H1 (cell line): ENCODE data around the gene METRN. TPM values are rescaled to one million over a fixed set of nuclear protein-coding genes. Genes with fewer than 3 reads are reported as not detected.

Source experiments
- CTCF ChIA-PET: fragments of 300-600 bp; sonication (Branson Sonifier 250); formaldehyde crosslinking; loops from one replicate; lab custom pipeline; 2021; ENCODE audit not compliant: partially characterized antibody; lab: Charles Lee
- POLR2A ChIA-PET: fragments of 300-600 bp; sonication (Branson Sonifier 250); formaldehyde crosslinking; loops from one replicate; lab custom pipeline; 2021; ENCODE audit warnings: inconsistent platforms; ENCODE audit not compliant: partially characterized antibody; lab: Charles Lee
- DNase-seq, 2 experiments: peaks; one replicate each; pipeline versions ENCODE4 v3.0.0 to v3.0.0-alpha.2; 2010 to 2022; ENCODE audit warnings: low spot score in 2 of 2, low read depth in 1 of 2, mixed read lengths in 1 of 2
- FAIRE-seq: peaks from 2 replicates; lab custom pipeline; 2011; peaks lifted over from hg19 to GRCh38; lab: Jason Lieb, UNC
- H2AFZ ChIP-seq: 2 replicates; pipeline ENCODE4 v1.8.1; 2012; ENCODE audit warnings: low read length, inconsistent platforms
- H2AK5ac ChIP-seq: 2 replicates; pipeline ENCODE4 v1.6.1; 2013; ENCODE audit warnings: low read depth, low read length
- H2BK120ac ChIP-seq: replicated peaks from 2 replicates; pipeline ENCODE3; 2013; ENCODE audit warnings: low read depth, low read length, inconsistent platforms
- H2BK12ac ChIP-seq: 2 replicates; pipeline ENCODE4 v1.6.1; 2013; ENCODE audit warnings: low read depth, low read length
- H2BK15ac ChIP-seq: 2 replicates; pipeline ENCODE4 v1.6.1; 2013; ENCODE audit warnings: low read length
- H2BK20ac ChIP-seq: 2 replicates; pipeline ENCODE4 v1.6.1; 2013; ENCODE audit warnings: low read length
- H2BK5ac ChIP-seq: 2 replicates; pipeline ENCODE4 v1.6.1; 2013; ENCODE audit warnings: low read depth, low read length
- H3K14ac ChIP-seq: 2 replicates; pipeline ENCODE4 v1.6.1; 2013; ENCODE audit warnings: inconsistent platforms; ENCODE audit not compliant: insufficient read length
- H3K18ac ChIP-seq: 2 replicates; pipeline ENCODE4 v1.6.1; 2013; ENCODE audit warnings: low read length; ENCODE audit errors: extremely low read depth
- H3K23ac ChIP-seq: 2 replicates; pipeline ENCODE4 v1.6.1; 2013; ENCODE audit warnings: inconsistent platforms; ENCODE audit not compliant: insufficient read length
- H3K23me2 ChIP-seq: 2 replicates; pipeline ENCODE4 v1.6.1; 2013; ENCODE audit warnings: low read depth, low read length
- H3K27ac ChIP-seq: 2 replicates; pipeline ENCODE4 v1.6.1; 2011; ENCODE audit warnings: low read depth, low read length, inconsistent platforms
- H3K27me3 ChIP-seq, 4 experiments: replicated peaks in 1 of 4; 1 replicate in 1 of 4; 2 replicates in 3 of 4; pipeline versions ENCODE4 v1.6.1 to v1.8.1; 2011 to 2013; ENCODE audit warnings: low read length in 3 of 4, mild to moderate bottlenecking in 3 of 4, inconsistent platforms in 2 of 4, mixed read lengths in 2 of 4, moderate library complexity in 1 of 4; ENCODE audit not compliant: control insufficient read depth in 3 of 4, insufficient read depth in 3 of 4; ENCODE audit errors: extremely low read depth in 1 of 4
- H3K36me3 ChIP-seq, 4 experiments: 2 replicates each; pipeline versions ENCODE4 v1.6.1 to v1.8.1; 2011 to 2013; ENCODE audit warnings: mild to moderate bottlenecking in 4 of 4, low read length in 3 of 4, moderate library complexity in 2 of 4, control low read depth in 1 of 4, inconsistent platforms in 1 of 4; ENCODE audit not compliant: insufficient read depth in 4 of 4, control insufficient read depth in 2 of 4
- H3K4ac ChIP-seq: replicated peaks from 2 replicates; pipeline ENCODE3; 2013; ENCODE audit warnings: low read length, low read depth, mixed read lengths, inconsistent platforms; ENCODE audit not compliant: insufficient read length
- H3K4me1 ChIP-seq, 4 experiments: replicated peaks in 1 of 4; 1 replicate in 1 of 4; 2 replicates in 3 of 4; pipeline versions ENCODE4 v1.6.1 to v1.8.1; 2011 to 2013; ENCODE audit warnings: low read length in 3 of 4, inconsistent platforms in 2 of 4, mixed read lengths in 1 of 4; ENCODE audit not compliant: insufficient read depth in 4 of 4, control insufficient read depth in 3 of 4
- H3K4me2 ChIP-seq, 2 experiments: 2 replicates each; pipeline versions ENCODE4 v1.6.1 to v1.8.1; 2011 to 2013; ENCODE audit warnings: low read depth in 2 of 2, low read length in 2 of 2, control low read depth in 1 of 2, inconsistent platforms in 1 of 2, mild to moderate bottlenecking in 1 of 2; ENCODE audit not compliant: insufficient read depth in 1 of 2
- H3K4me3 ChIP-seq, 4 experiments: fragments of 200-600, 300-600 bp in 1 of 4; sonication (generic), shearing (Covaris generic), sonication (Bioruptor Twin) in 1 of 4; 2 replicates each; pipeline versions ENCODE4 v1.5.1 to v1.8.1; 2011 to 2016; ENCODE audit warnings: low read length in 4 of 4, low read depth in 3 of 4, control low read depth in 2 of 4, inconsistent platforms in 2 of 4, mild to moderate bottlenecking in 2 of 4, mixed read lengths in 1 of 4, moderate library complexity in 1 of 4; ENCODE audit not compliant: insufficient read depth in 2 of 4; ENCODE audit errors: extremely low read depth in 1 of 4
- H3K56ac ChIP-seq: replicated peaks from 2 replicates; pipeline ENCODE3; 2013; ENCODE audit warnings: low read depth, mild to moderate bottlenecking, mixed read lengths, low read length, inconsistent platforms; ENCODE audit not compliant: insufficient read length
- H3K79me1 ChIP-seq: 2 replicates; pipeline ENCODE4 v1.6.1; 2013; ENCODE audit warnings: low read depth, low read length, control low read depth
- H3K79me2 ChIP-seq, 2 experiments: 2 replicates each; pipeline versions ENCODE4 v1.6.1 to v1.8.1; 2012 to 2013; ENCODE audit warnings: low read length in 2 of 2, mild to moderate bottlenecking in 2 of 2, inconsistent platforms in 1 of 2; ENCODE audit not compliant: insufficient read depth in 2 of 2, control insufficient read depth in 1 of 2
- H3K9ac ChIP-seq, 4 experiments: replicated peaks in 1 of 4; 1 replicate in 1 of 4; 2 replicates in 3 of 4; pipeline versions ENCODE4 v1.6.1 to v1.8.1; 2011 to 2013; ENCODE audit warnings: low read depth in 3 of 4, low read length in 3 of 4, control low read depth in 2 of 4, mild to moderate bottlenecking in 2 of 4, moderate library complexity in 2 of 4, inconsistent platforms in 1 of 4; ENCODE audit errors: extremely low read depth in 1 of 4
- H3K9me3 ChIP-seq, 2 experiments: 2 replicates each; pipeline versions ENCODE4 v1.6.1 to v1.8.1; 2012 to 2013; ENCODE audit warnings: mild to moderate bottlenecking in 2 of 2, moderate library complexity in 2 of 2, control low read depth in 1 of 2, inconsistent platforms in 1 of 2, low read depth in 1 of 2, low read length in 1 of 2, mixed read lengths in 1 of 2; ENCODE audit not compliant: insufficient read depth in 2 of 2
- H4K20me1 ChIP-seq, 2 experiments: replicated peaks in 1 of 2; 2 replicates each; pipeline versions ENCODE3 to v1.8.1; 2011 to 2013; ENCODE audit warnings: inconsistent platforms in 2 of 2, low read length in 2 of 2, mild to moderate bottlenecking in 1 of 2; ENCODE audit not compliant: insufficient read depth in 2 of 2, control insufficient read depth in 1 of 2
- H4K5ac ChIP-seq: 2 replicates; pipeline ENCODE4 v1.6.1; 2013; ENCODE audit warnings: low read length, low read depth, mixed read lengths, inconsistent platforms; ENCODE audit not compliant: insufficient read length
- H4K8ac ChIP-seq: 2 replicates; pipeline ENCODE4 v1.8.0; 2013; ENCODE audit warnings: mild to moderate bottlenecking, moderate library complexity, low read length, inconsistent platforms; ENCODE audit not compliant: insufficient read depth; ENCODE audit errors: extremely low read depth
- H4K91ac ChIP-seq: replicated peaks from 2 replicates; pipeline ENCODE3; 2013; ENCODE audit warnings: low read length, mixed read lengths, inconsistent platforms; ENCODE audit not compliant: insufficient read length
- BACH1 ChIP-seq: IDR thresholded peaks from 2 replicates; pipeline ENCODE4 v1.6.1; 2012; ENCODE audit warnings: low read length, improper control_type of control experiment
- CBX8 ChIP-seq: fragments of 300-800, 300-1000 bp; sonication (generic); IDR thresholded peaks from 2 replicates; pipeline ENCODE4 v1.7.1; 2016; ENCODE audit warnings: low read depth, low read length, borderline replicate concordance
- CEBPB ChIP-seq: IDR thresholded peaks from 2 replicates; pipeline ENCODE4 v1.6.1; 2012; ENCODE audit warnings: low read depth, low read length
- CREB1 ChIP-seq: IDR thresholded peaks from 2 replicates; pipeline ENCODE4 v1.6.1; 2012; ENCODE audit warnings: inconsistent platforms
- EZH2 ChIP-seq: fragments of 200-600 bp; sonication (generic); IDR thresholded peaks from 2 replicates; pipeline ENCODE4 v1.7.1; 2012; ENCODE audit warnings: low read depth, mild to moderate bottlenecking, moderate library complexity, low read length, inconsistent platforms; ENCODE audit not compliant: severe bottlenecking
- HDAC6 ChIP-seq: IDR thresholded peaks from one replicate; pipeline ENCODE4 v1.7.1; 2012; ENCODE audit warnings: low read depth, mild to moderate bottlenecking, inconsistent platforms, low read length, moderate library complexity
- PHF8 ChIP-seq: fragments of 200-600 bp; sonication (generic); conservative IDR thresholded peaks from 2 replicates; pipeline ENCODE4 v1.7.1; 2012; ENCODE audit warnings: low read depth, mild to moderate bottlenecking, inconsistent platforms, low read length, moderate library complexity
- SIRT6 ChIP-seq: IDR thresholded peaks from one replicate; pipeline ENCODE4 v1.7.1; 2012; ENCODE audit warnings: low read length, inconsistent platforms
- SIX5 ChIP-seq: IDR thresholded peaks from 2 replicates; pipeline ENCODE4 v1.6.1; 2011; ENCODE audit warnings: mild to moderate bottlenecking, low read depth, low read length
- SRF ChIP-seq: IDR thresholded peaks from 2 replicates; pipeline ENCODE4 v1.6.1; 2011; ENCODE audit warnings: mild to moderate bottlenecking, low read depth, low read length, moderate library complexity
- SUZ12 ChIP-seq: fragments of 200-600 bp; sonication (generic); IDR thresholded peaks from 2 replicates; pipeline ENCODE4 v1.6.1; 2012; ENCODE audit warnings: mild to moderate bottlenecking, inconsistent platforms, low read length, moderate library complexity, mixed read lengths
- ZNF274 ChIP-seq: IDR thresholded peaks from 2 replicates; pipeline ENCODE4 v1.7.0; 2012; ENCODE audit warnings: low read length, borderline replicate concordance; ENCODE audit errors: extremely low read depth
- WGBS, 2 experiments: shearing (Covaris generic) in 1 of 2; methylation state at CpG; one replicate each; pipeline versions ENCODE4 v1.1.6 to v1.1.7; 2013 to 2015; ENCODE audit warnings: low lambda C conversion rate in 2 of 2, mixed read lengths in 2 of 2, inconsistent platforms in 1 of 2, low coverage in 1 of 2, missing lambda C conversion rate in 1 of 2; ENCODE audit not compliant: insufficient replicate concordance in 2 of 2, insufficient coverage in 1 of 2, insufficient read length in 1 of 2; ENCODE audit errors: extremely low coverage in 1 of 2, missing lambda C conversion rate in 1 of 2; 5-methylcytosine and 5-hydroxymethylcytosine counted together
- polyA plus RNA-seq, 7 experiments: library from polyadenylated mRNA; depleted of rRNA in 3 of 7; stranded (reverse) in 5 of 7; unstranded in 2 of 7; fragments of >200 nt in 5 of 7; fragments of 200-250 nt in 2 of 7; gene quantifications; 1 replicate in 5 of 7; 2 replicates in 1 of 7; 4 replicates in 1 of 7; pipeline versions ENCODE4 v1.2.1 to v1.2.3, GENCODE V29; 2011 to 2013; ENCODE audit warnings: missing spikeins in 2 of 7, mixed read lengths in 2 of 7
- total RNA-seq: library from RNA; stranded (reverse); fragmentation: NEBNext Ultra II Directional; extraction: Animal tissue kit (Norgen Biotek cat#: 25700); gene quantifications from 2 replicates; pipeline ENCODE4 v1.2.1, GENCODE V29; 2021

The METRN gene
- total and polyA plus RNA-seq, 2 of the 8 experiments (the other 6 are each of a cell fraction or from before 2014, with no cell fraction given), result 18.7 to 25.8 TPM

DNA sequence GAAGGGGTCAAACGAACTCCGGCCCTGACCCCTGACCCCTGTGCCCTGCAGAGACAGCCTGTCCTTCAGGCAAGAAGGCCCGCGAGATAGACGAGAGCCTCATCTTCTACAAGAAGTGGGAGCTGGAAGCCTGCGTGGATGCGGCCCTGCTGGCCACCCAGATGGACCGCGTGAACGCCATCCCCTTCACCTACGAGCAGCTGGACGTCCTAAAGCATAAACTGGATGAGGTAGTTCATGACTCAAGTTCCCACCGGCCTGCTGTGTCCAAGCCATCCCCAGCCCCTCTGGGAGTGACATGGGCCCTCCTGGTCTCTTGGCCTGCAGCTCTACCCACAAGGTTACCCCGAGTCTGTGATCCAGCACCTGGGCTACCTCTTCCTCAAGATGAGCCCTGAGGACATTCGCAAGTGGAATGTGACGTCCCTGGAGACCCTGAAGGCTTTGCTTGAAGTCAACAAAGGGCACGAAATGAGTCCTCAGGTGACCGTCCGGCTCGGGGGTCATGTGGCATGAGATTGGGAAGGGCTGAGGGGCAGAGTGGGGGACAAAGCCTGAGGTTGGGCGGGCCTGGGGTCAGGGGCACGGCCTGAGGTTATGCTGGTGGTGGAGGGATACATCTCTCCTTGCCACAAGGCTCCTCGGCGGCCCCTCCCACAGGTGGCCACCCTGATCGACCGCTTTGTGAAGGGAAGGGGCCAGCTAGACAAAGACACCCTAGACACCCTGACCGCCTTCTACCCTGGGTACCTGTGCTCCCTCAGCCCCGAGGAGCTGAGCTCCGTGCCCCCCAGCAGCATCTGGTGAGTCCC, 51.3 kb downstream of the METRN start:
- Histone ChIP-seq H3K23me2 (no peaks in the 10 kb centered on the region; the same call in 1 of the 2 replicates), H3K4me3 (no peak overlapping the region), H4K8ac (no peak overlapping the region), H2BK15ac (0 out of 2 replicates have a peak overlapping the region, but pooled peaks have one; percentile 1), H2BK5ac (no peak overlapping the region), H3K79me2 (no peaks in the 10 kb centered on the region), H4K91ac (no peak overlapping the region), H3K4me2 (no peak overlapping the region), H3K18ac (no peak overlapping the region), H4K20me1 (no peaks in the 10 kb centered on the region), H2AK5ac (no peak overlapping the region), H3K9ac (no peak overlapping the region), H3K56ac (no peak overlapping the region), H3K4ac (no peak overlapping the region), H3K23ac (no peak overlapping the region), H3K27ac (no peak overlapping the region), H3K36me3 (no peaks in the 10 kb centered on the region), H3K4me1 (peaks cover 0 to 9% (median 6%) of the 10 kb centered on the region in 4 experiments; a peak in 5 of 7 replicates), H2BK20ac (no peak overlapping the region), H3K79me1 (no peaks in the 10 kb centered on the region), H2BK12ac (0 out of 2 replicates have a peak overlapping the region, but pooled peaks have one; percentile 7), H2AFZ (no peak overlapping the region), H3K14ac (no peak overlapping the region), H3K27me3 (no peaks in the 10 kb centered on the region), H4K5ac (no peak overlapping the region), H2BK120ac (no peak overlapping the region), H3K9me3 (no peaks in the 10 kb centered on the region)
- WGBS, 2 experiments, result 88% methylated on average over 24 of the region's 29 CpGs; no CpG with 5 or more reads in 1 of the 2 experiments
- ChIA-PET CTCF (interaction anchor here (0.9 to 1.7 kb wide), 6 partner anchors 18 to 50 kb away, joined by 3 to 7 read pairs (median 3); partner anchors contain the start of genes CHTF18 and RPUSD1), POLR2A (interaction anchor here (1.1 to 1.8 kb wide), 3 partner anchors 34 to 50 kb away, joined by 3 read pairs; no protein-coding TSS in a partner anchor)
- DNase-seq, result no peak
- FAIRE-seq, result no peak
- no peak for TF ChIP-seq CBX8
- TF ChIP-seq SIRT6, result no peak
- no peak for TF ChIP-seq CREB1
- TF ChIP-seq PHF8, result no peak
- TF ChIP-seq SRF, result no peak
- no peak for TF ChIP-seq BACH1
- no peak for TF ChIP-seq HDAC6
- no peak for TF ChIP-seq EZH2
- TF ChIP-seq CEBPB, result no peak
- TF ChIP-seq SUZ12, result no peak
- no peak for TF ChIP-seq SIX5
- no peak for TF ChIP-seq ZNF274
